ENCODE results near the gene PSAT1.
"Not testable (repeated sequence)": the region's sequence is repeated elsewhere in the genome, so short reads cannot be mapped to it uniquely, and the experiment has no call there.

Gene PSAT1

GRCh38 chr9:78267889-78268288 lies 29.0 kb upstream of the PSAT1 start:
- H3K27ac ChIP-seq = no peak overlapping the region
- TF ChIP-seq CTCF (conservative IDR thresholded peaks at IDR 0.05) (no peak), ZFX (IDR thresholded peaks at IDR 0.05) (no peak)

- TF ChIP-seq ZFX (IDR thresholded peaks at IDR 0.05) (no peak), CTCF (conservative IDR thresholded peaks at IDR 0.05) (no peak)
- no peak overlapping the region for H3K27ac ChIP-seq
Measured at GRCh38 chr9:78269784-78270183, 27.1 kb upstream of the PSAT1 start.

GRCh38 chr9:78272307-78272706 lies 24.6 kb upstream of the PSAT1 start:
- TF ChIP-seq CTCF (conservative IDR thresholded peaks at IDR 0.05) (no peak), ZFX (IDR thresholded peaks at IDR 0.05) (no peak)

GRCh38 chr9:78273761-78274160 lies 23.2 kb upstream of the PSAT1 start:
- TF ChIP-seq ZFX (IDR thresholded peaks at IDR 0.05) (no peak), CTCF (conservative IDR thresholded peaks at IDR 0.05) (no peak)
- H3K27ac ChIP-seq = no peak overlapping the region

More at GRCh38 chr9:78272307-78272706, 24.6 kb upstream of the PSAT1 start:
- no peak overlapping the region for H3K27ac ChIP-seq

GRCh38 chr9:78278177-78278777 lies 18.6 kb upstream of the PSAT1 start:
- no peak for TF ChIP-seq CTCF (conservative IDR thresholded peaks at IDR 0.05)
- no peak for TF ChIP-seq ZFX (IDR thresholded peaks at IDR 0.05)
- H3K27ac ChIP-seq = no peak overlapping the region

- TF ChIP-seq CTCF (conservative IDR thresholded peaks at IDR 0.05) (no peak), ZFX (IDR thresholded peaks at IDR 0.05) (no peak)
- no peak overlapping the region for H3K27ac ChIP-seq
Measured at GRCh38 chr9:78278801-78279200, 18.1 kb upstream of the PSAT1 start.

GRCh38 chr9:78280982-78281668 lies 15.8 kb upstream of the PSAT1 start:
- no peak for TF ChIP-seq ZFX (IDR thresholded peaks at IDR 0.05)
- TF ChIP-seq CTCF (conservative IDR thresholded peaks at IDR 0.05) = no peak
- H3K27ac ChIP-seq = no peak overlapping the region

- H3K27ac ChIP-seq = not testable (repeated sequence)
Measured at GRCh38 chr9:78284181-78284580, 12.7 kb upstream of the PSAT1 start.

Data from C4-2B (cell line).